ENCODE results near the gene WDR7. TPM values are rescaled to one million over a fixed set of nuclear protein-coding genes. Genes with fewer than 3 reads are reported as not detected.

Gene WDR7
- total RNA-seq, 4 donors from 2014 or later: 16.2 to 39.4 (median 19.9) TPM

- DNase-seq (ENCODE audit: low spot score): no peak
- TF ChIP-seq, protein P1, sequence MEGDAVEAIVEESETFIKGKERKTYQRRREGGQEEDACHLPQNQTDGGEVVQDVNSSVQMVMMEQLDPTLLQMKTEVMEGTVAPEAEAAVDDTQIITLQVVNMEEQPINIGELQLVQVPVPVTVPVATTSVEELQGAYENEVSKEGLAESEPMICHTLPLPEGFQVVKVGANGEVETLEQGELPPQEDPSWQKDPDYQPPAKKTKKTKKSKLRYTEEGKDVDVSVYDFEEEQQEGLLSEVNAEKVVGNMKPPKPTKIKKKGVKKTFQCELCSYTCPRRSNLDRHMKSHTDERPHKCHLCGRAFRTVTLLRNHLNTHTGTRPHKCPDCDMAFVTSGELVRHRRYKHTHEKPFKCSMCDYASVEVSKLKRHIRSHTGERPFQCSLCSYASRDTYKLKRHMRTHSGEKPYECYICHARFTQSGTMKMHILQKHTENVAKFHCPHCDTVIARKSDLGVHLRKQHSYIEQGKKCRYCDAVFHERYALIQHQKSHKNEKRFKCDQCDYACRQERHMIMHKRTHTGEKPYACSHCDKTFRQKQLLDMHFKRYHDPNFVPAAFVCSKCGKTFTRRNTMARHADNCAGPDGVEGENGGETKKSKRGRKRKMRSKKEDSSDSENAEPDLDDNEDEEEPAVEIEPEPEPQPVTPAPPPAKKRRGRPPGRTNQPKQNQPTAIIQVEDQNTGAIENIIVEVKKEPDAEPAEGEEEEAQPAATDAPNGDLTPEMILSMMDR (IDR thresholded peaks at IDR 0.05): no peak
- no peak for ATAC-seq (ENCODE audit: low FRiP score)
Observed at GRCh38 chr18:56691530-56691929, 40.4 kb downstream of the WDR7 start.

DNA sequence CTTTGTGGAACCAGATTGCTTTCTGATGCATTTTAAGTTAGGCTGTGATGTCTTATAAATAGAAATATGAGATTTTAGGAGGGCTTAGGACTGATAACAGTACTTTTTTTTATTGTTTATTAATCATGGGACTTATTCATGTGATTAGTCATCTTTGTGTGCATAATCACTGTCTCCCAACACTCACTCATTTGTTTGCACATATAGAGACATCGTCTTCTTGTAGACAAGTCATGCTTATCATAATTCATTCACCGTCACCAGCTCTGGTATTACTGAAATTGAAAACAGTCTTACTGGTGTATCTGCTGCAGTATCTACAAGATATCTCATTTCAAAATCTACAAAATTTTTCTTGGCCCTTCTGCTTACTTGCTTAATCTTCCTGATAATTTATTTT is 45.8 kb downstream of the WDR7 start:
- DNase-seq (ENCODE audit: low spot score): no peak
- ATAC-seq (ENCODE audit: low FRiP score): no peak
- TF ChIP-seq, protein P1 (IDR thresholded peaks at IDR 0.05): no peak

DNA sequence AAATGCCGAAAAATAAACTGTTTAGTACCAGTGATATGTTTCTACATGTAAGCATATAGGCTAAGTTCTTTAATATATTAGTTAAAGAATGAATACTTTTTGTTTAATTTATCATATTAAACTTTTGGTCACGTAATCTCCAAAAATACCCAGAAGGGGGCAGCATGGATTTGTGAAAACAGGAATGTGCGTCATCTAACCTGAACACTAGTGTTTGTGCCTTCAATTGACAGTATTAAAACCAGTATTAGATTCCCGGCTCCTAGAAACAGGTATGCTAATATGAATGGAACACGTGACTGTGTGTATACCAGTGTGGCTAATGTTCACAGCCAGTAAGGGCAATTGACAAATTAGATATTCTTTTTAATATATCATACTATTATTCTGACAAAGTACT is 51.8 kb downstream of the WDR7 start:
- ATAC-seq (ENCODE audit: low FRiP score) (no peak), DNase-seq (ENCODE audit: low spot score) (no peak)
- TF ChIP-seq, protein P1 (IDR thresholded peaks at IDR 0.05): no peak

- ATAC-seq (ENCODE audit: low FRiP score) (no peak), DNase-seq (ENCODE audit: low spot score) (no peak)
- TF ChIP-seq, protein P1 (IDR thresholded peaks at IDR 0.05): no peak
Observed at GRCh38 chr18:56709463-56709862, 58.3 kb downstream of the WDR7 start.

- DNase-seq (ENCODE audit: low spot score) (no peak), ATAC-seq (ENCODE audit: low FRiP score) (no peak)
- TF ChIP-seq, protein P1 (IDR thresholded peaks at IDR 0.05): no peak
Observed at GRCh38 chr18:56711708-56712445, 60.7 kb downstream of the WDR7 start.

DNA sequence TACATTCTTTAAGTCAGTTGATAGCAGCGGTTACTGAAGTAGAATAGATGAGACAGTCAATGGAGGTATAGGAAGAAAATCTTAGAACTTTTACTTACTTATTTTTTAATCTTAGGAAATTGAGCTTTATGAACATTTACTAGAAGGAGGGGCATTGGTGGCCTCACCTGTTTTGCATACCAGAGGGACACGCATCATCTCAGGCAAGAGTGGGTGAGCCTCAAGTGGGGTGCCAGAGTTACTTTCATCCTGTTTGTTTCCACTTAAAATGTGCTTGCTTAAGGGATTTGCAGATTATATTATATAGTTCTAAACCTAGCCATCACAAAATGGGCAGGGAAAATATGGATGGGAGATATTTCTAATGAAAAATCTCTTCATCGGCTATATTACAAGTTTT is 61.6 kb downstream of the WDR7 start:
- TF ChIP-seq, protein P1 (IDR thresholded peaks at IDR 0.05): no peak
- DNase-seq (ENCODE audit: low spot score): no peak
- no peak for ATAC-seq (ENCODE audit: low FRiP score)

GRCh38 chr18:56715121-56715520 is 64.0 kb downstream of the WDR7 start:
- no peak for ATAC-seq (ENCODE audit: low FRiP score)
- TF ChIP-seq, protein P1 (IDR thresholded peaks at IDR 0.05): no peak
- no peak for DNase-seq (ENCODE audit: low spot score)

All from omental fat pad (tissue), 4 donors.